ENCODE data around the gene MTOR.

GRCh38 chr1:11229203-11229602 is 33.1 kb downstream of the MTOR start:
- no peak for TF ChIP-seq CTCF (IDR thresholded peaks at IDR 0.05; ENCODE audit: low read length)
- no peak for TF ChIP-seq EZH2 (optimal IDR thresholded peaks at IDR 0.05; ENCODE audit: low read depth, low read length)
- TF ChIP-seq EZH2phosphoT487 (IDR thresholded peaks at IDR 0.05; ENCODE audit: low read length): no peak
